Brain pericyte (primary cell): Measurements from ENCODE around the gene THAP11.

Source experiments
- DNase-seq: peaks from one replicate; pipeline ENCODE4 v3.0.0-alpha.2; 2012; ENCODE audit warnings: low read depth, low spot score

Gene THAP11

DNA sequence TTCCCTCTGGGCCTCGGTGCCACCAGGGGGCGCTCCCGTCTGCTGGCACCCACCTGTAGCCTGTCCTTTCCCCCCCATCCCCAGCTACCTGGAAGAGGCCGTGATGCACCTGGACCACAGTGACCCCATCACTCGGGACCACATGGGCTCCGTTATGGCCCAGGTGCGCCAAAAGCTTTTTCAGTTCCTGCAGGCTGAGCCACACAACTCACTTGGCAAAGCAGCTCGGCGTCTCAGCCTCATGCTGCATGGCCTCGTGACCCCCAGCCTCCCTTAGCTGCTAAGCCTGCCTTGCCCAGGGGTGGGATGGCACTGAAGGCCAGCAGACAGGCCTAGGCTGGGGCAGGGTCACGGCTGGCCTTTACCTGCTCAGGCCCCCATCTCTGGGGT lies 41.7 kb downstream of the THAP11 start:
- no peak for DNase-seq

DNA sequence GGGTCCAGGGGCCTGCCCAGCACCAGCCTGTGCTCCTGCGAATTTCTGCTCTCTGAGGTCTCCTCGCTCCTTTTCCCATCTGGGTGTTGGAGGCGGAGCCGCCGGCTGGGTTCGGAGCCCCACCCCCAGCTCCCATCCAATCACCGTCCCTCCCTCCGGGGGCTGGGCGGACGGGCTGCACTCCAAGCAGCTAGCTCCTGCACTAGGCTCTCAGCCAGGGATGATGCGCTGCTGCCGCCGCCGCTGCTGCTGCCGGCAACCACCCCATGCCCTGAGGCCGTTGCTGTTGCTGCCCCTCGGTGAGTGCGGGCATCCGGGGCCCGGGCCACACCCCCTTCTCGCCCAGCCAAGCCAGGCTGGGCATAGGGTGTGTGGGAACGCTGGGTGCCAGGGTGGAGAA lies 42.6 kb downstream of the THAP11 start, which contains the start of gene NRN1L:
Gene NRN1L, plus strand, starts transcription at position 202 of the 400 bp plus-strand sequence. Its CDS starts 19 bp downstream, at position 221.
- peak; percentile 76 for DNase-seq

DNA sequence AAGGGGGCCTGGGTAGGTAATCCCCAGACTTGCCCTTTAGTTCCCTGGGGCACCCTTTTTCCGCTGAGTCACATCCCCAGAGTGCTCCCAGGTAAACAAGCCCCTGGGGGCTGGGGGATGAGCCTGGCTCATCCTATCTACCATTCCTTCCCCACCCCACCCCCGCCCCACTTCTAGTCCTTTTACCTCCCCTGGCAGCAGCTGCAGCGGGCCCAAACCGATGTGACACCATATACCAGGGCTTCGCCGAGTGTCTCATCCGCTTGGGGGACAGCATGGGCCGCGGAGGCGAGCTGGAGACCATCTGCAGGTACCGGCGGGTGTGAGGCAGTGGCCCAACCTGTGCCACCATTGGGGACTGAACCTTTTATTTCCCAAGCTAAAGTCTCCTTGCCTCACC lies 43.4 kb downstream of the THAP11 start:
- DNase-seq, result no peak

DNA sequence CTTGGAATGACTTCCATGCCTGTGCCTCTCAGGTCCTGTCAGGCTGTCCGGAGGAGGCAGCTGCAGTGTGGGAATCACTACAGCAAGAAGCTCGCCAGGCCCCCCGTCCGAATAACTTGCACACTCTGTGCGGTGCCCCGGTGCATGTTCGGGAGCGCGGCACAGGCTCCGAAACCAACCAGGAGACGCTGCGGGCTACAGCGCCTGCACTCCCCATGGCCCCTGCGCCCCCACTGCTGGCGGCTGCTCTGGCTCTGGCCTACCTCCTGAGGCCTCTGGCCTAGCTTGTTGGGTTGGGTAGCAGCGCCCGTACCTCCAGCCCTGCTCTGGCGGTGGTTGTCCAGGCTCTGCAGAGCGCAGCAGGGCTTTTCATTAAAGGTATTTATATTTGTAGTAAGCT lies 43.9 kb downstream of the THAP11 start:
- no peak for DNase-seq

DNA sequence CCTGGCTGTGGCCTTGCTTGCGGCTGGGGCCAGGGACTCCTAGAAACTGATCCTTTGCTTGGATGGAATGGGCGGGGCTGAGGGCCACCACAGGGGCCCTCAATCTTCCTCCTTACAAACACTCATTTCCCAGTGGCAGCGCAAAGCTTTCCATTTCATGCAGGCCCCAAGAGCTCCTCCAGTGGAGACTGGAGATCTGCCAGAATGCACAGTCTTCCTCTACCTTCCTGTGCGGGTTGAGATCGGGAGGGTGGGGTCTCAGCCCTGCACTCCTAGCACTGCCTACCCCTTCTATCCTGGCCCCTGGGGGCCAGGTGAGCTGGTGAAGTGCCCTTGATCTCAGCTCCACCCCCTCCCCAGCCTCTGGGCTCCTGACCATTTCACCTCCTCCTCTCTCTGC lies 44.3 kb downstream of the THAP11 start:
- DNase-seq, result no peak

DNA sequence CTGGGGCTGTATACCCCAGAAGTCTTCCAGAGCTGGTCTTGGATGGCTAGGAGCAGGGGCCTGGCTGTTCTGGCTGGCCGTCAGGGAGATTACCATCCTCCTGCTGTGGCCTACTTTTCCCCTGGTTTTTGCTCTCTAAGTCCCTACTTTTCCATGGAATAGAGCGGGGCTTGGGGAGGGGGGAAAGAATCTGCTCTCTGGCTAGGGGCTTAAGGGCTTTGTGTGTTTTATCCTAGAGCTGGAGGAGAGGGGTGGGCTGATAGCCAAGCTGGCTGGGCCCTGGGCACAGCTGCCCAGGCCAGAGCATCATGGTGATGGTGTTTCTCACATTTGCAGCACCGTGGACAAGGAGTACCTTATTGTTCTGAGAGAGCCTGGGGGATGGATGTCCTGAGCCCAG lies 46.2 kb downstream of the THAP11 start:
- no peak for DNase-seq

DNA sequence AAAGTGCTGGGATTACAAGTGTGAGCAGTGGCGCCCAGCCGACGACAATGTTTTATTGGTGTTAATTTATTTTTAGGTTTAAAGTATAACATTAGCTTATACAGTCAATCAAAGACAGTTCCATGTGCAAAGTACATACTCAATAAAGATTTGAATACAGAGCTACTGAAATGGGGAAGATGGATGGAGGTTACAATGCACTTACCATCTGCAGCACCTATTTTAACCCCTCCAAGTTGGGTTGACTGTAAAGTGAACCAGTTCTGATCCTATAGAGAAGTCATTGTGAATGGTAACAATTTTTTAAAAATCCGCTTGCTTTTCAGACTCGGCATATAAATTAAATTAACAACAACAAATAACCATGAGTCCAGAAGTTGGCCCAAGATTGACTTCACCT lies 50.3 kb downstream of the THAP11 start:
- no peak for DNase-seq

DNA sequence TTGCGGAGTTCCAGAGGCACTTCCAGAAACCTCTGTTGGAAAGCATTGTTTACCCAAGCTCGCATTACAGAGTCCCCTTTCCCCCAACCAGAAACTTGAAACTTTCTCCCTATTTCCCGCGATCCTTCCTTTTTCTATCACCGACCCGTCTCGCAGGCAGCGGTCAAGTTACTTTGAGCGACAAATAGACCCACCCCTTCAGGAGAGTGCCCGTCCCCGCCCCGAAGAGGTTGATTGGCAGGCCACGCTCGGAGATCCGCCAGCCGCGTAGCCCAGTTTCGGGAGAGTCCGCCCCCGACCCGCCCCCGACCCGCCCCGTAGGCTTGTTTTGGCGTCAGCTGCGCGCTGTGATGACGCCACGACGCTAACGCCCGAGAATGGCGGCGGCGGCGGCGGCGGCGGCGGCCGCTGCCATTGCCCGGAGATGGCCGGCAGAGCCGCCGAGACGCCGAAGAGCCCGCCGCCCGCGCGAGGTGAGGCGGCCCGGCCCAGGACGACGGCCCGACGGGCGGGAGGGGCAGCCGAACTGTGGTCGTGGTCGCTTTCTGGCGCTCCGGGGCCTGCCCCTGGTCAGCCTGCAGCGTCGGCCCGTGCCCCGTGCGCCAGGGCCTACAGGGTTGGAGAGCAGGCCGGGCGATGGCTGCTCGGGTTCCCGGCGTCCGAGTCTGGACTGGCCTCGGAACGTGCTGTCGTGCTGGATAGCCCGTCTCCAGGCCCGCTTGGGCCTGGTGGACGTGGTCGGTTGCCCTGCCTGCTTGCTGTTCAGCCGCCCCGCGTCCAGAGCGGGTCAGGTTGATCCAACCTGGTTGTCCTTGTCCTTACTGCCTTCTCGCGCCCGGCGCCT lies 51.0 kb downstream of the THAP11 start, which contains the start of gene PSKH1:
Gene PSKH1, plus strand, starts transcription at position 356 of the 844 bp plus-strand sequence. CDS start 15,496 bp downstream, outside the sequence.
- peak; percentile 85 for DNase-seq
